DMS 273 treated with DMSO at 0.1 percent for 48 hours (cell line): ENCODE results near the gene SYNE1.
"Not testable (repeated sequence)": the region's sequence is repeated elsewhere in the genome, so short reads cannot be mapped to it uniquely, and the experiment has no call there.

Source experiments
- DNase-seq: peaks from one replicate; lab custom pipeline; 2025; lab: John Stamatoyannopoulos, UW

The SYNE1 gene

DNA sequence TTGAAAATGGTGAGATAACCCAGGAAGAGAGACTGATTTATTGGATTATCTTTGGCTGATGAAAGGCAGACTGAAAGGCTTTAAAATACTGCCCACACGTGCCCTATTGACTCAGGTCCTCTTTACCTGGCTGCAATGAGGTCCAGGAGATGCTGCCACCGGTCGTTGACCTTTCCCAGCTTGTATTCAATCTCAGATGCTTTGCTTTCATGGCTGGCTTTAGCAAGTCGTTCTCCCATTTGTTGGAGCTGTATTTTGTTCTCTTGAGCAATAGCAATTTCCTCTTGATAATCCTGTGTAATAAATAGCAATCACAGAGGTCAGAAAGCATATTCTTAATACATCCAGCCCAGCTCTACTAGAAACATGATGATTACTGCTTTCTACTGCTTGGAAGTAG lies 460.9 kb downstream of the SYNE1 start:
- DNase-seq, result no peak

- DNase-seq, result no peak
Observed at GRCh38 chr6:152173957-152174356, 463.2 kb downstream of the SYNE1 start.

- DNase-seq, result no peak
Observed at GRCh38 chr6:152173321-152173720, 463.8 kb downstream of the SYNE1 start.

DNA sequence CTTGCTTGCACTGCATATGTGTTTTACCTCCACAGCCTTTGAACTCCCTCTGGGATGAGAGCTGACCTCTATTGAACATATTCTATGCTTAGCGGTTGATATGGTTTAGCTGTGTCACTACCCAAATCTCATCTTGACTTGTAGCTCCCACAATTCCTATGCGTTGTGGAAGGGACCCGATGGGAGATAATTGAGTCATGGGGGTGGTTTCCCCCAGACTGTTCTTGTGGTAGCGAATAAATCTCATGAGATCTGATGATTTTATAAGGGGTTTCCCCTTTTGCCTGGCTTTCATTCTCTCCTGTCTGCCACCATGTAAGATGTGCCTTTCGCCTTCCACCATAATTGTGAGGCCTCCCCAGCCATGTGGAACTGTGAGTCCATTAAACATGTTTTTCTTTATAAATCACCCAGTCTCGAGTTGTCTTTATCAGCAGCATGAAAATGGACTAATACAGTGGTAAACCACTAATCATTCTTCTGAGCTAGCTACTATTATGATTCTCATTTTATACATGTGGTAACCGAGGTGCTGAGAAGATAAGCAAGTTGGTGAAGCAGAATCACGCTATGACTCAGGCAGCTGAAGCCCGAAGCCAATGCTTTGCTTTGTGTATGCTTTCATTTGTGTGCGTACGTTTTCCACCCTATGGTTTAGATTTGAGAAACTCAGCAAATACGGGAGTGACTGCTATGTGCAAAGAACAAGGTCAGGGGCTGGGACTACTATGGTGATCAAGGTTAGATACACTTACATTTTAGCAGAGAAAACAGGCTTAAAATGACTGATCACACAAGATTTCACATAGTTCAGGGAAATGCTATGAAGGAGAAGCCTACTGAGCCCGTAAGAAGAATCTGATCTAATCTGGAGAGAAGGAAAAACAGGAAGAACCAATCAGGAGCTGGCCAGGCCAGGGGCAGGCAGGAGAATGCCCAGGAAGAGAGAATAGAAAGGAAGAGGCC lies 466.2 kb downstream of the SYNE1 start:
- DNase-seq, result no peak

GRCh38 chr6:152170313-152170701 lies 466.9 kb downstream of the SYNE1 start:
- no peak for DNase-seq

- DNase-seq, result no peak
Observed at GRCh38 chr6:152167641-152168603, 469.2 kb downstream of the SYNE1 start.

DNA sequence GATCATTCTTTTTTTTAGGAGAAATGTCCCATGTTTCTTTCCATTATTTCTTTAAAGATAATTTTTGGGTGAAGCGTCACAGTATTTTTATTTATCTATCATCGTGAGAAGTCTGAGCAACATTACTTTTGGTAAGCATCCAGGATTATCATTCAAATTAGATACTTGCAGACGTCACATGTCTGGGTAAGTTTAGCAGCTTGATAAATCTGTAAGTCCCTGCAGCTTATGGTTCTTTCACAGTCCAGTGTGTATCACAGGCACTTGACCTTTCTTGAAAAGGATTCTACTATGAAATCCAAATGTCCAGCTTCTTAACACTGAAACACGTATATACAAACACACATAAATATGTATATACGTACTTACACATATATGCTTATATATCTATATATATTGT lies 470.3 kb downstream of the SYNE1 start:
- DNase-seq, result no peak

GRCh38 chr6:152166497-152166896 lies 470.7 kb downstream of the SYNE1 start:
- DNase-seq, result no peak

DNA sequence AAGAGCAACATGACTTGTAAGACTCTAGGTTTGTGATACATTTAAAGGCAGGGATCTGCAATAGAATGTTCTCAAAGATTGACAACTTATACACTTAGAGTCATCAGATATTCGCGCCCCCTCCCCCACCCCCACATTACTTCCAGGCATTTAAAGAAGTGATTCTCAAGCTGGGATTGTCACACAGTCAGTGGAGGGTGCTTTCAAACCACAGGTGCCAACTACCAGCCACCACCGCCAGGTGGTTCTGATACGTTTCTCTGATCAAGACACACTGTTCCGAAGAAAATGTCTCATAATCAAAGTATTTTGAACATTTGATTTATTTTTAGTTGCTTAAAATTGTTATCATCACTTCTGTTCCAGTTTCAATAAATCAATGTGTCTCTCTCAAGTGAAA lies 472.2 kb downstream of the SYNE1 start:
- no peak for DNase-seq

- no peak for DNase-seq
Observed at GRCh38 chr6:152161501-152161900, 475.7 kb downstream of the SYNE1 start.

GRCh38 chr6:152160346-152160745 lies 476.8 kb downstream of the SYNE1 start:
- no peak for DNase-seq

DNA sequence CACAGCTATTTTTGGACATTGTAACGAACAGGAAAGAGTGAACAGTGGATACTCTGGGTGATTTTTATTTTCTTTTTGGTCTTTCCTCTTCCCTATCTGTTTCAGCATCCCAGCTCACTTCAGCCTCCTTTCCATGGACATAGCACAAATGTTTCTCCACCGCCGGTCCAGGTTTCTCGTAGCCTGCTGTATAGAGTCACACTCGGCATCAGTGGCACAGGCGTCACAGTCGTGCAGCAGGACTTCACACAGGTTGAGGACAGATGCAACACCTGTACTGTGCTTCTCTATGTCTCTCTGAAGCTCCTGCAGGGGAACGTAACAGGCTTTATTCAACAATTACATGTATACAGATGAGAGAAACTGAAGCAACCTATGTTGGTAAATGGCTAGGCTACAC lies 481.4 kb downstream of the SYNE1 start:
- DNase-seq, result no peak

DNA sequence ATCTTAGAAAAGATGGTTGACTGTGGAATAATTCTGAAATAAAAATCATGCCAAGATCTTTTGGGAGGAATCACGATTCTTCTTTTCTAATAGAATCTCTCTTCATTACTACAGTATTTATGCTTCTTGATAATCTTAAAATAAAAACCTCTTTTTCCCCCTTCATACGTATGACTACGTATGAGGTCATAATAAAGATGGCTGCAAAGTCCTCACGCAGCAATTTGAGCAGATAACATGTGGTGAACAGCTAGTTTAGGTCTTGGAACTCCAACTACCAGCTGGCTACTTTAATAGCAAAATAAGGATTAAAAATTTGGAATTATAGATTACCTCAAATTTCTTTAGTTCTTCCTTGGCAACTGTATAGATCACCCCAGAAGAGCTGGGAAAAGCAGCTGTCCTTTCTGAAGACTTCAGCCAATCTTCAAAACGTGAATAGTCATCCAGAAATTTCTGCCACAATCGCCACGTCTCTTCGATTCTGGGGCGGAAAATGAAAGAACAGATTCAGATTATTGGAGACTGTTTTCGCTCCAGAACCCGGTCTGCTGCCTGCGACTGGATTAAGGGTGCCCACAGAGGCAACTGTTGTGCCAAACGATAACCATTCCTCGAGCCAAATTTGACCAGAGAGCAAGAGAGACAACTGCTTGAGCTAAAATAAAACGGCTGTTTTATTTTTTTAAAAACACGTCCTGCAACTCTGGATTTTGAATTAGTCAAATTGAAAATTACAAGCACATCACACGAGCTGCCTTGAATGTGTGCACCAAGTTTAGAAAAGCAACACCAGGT lies 482.4 kb downstream of the SYNE1 start:
- no peak for DNase-seq

- DNase-seq, result no peak
Observed at GRCh38 chr6:152151920-152152319, 485.2 kb downstream of the SYNE1 start.

DNA sequence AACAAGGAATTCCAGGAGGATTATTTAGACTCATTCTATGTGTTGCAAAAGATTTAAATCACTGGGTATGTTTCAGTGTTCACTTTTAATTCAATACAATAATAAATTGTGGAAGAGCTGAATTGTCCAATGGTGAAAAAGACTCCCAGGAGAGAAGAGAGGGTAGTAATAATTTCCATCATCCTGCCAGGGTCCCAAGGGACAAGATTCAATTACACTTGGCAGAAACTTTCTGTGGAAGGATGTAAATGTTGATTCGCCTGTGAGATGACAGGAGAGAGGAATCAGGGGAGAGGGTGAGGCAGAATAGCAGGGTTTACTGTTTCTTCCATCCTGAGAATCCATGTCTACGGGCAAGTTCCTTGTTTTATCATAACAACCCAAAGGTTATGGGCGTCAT lies 487.0 kb downstream of the SYNE1 start:
- DNase-seq, result no peak

DNA sequence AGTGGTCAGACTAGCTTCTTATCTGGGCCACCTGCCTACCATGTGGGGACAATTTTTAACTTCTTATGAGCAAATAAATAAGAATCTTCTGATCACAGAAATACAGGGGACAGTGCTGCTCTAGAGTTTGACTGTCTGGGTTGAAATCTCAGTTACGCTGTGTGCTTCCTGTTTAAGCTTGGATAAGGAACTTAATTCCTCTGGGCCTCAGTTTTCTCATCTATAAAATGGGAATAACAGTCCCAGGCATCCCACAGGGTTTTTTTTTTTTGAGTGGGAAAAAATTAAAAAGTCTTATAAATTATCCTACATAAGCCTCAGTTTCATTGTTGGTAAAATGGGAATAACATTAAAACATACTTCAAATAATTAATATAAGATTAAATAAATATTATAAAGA lies 488.8 kb downstream of the SYNE1 start:
- no peak for DNase-seq

GRCh38 chr6:152147269-152147668 lies 489.9 kb downstream of the SYNE1 start:
- no peak for DNase-seq

- DNase-seq, result no peak
Observed at GRCh38 chr6:152146385-152146784, 490.8 kb downstream of the SYNE1 start.

- no peak for DNase-seq
Observed at GRCh38 chr6:152143359-152143758, 493.8 kb downstream of the SYNE1 start.

- no peak for DNase-seq
Observed at GRCh38 chr6:152142105-152142504, 495.1 kb downstream of the SYNE1 start.

GRCh38 chr6:152138344-152138743 lies 498.8 kb downstream of the SYNE1 start:
- DNase-seq, result not testable (repeated sequence)

GRCh38 chr6:152136449-152136825 lies 500.7 kb downstream of the SYNE1 start:
- DNase-seq, result no peak
